Spleen (tissue), 7 donors: ENCODE measurements around the gene MYO16.

Experiments used
- CTCF ChIP-seq, 11 experiments: fragments of 200-600 bp in 7 of 11; fragments of 450-650 bp in 4 of 11; sonication (generic) in 4 of 11; IDR thresholded peaks in 8 of 11; conservative IDR thresholded peaks in 3 of 11; 1 replicate in 7 of 11; 2 replicates in 4 of 11; pipeline versions ENCODE4 v1.4.0 to v1.8.0; 2016 to 2021; ENCODE audit warnings: antibody characterized with exemption in 11 of 11, inconsistent platforms in 4 of 11, mild to moderate bottlenecking in 1 of 11
- POLR2A ChIP-seq, 3 donors: fragments of 450-650 bp; IDR thresholded peaks; one replicate each; pipeline ENCODE4 v1.5.1; 2017; ENCODE audit warnings: antibody characterized with exemption in 3 of 3, mild to moderate bottlenecking in 1 of 3
- POLR2AphosphoS5 ChIP-seq, 3 donors: sonication (generic); formaldehyde crosslinking; IDR thresholded peaks; one replicate each; pipeline ENCODE4 v1.5.1; 2017; ENCODE audit warnings: antibody characterized with exemption in 3 of 3
- donor health status: DM: no; HTN: no; CAD: no; lungs with moderate emphysema.
- donor health status: DM: no; HTN: no; CAD: no.
- donor health status: DM: no; HTN: no; CAD: no.

GRCh38 chr13:108828086-108828815 is 198.8 kb downstream of the MYO16 start:
- TF ChIP-seq CTCF (IDR thresholded peaks at IDR 0.05 in 8 of 11, conservative IDR thresholded peaks at IDR 0.05 in 3 of 11): no peak
- no peak for TF ChIP-seq POLR2AphosphoS5 (IDR thresholded peaks at IDR 0.05)
- no peak for TF ChIP-seq POLR2A (IDR thresholded peaks at IDR 0.05)
